Right lobe of liver (tissue), 6 donors: Measurements from ENCODE around the gene IQGAP3. TPM values are rescaled to one million over a fixed set of nuclear protein-coding genes. Genes with fewer than 3 reads are reported as not detected.

Experiments
- ATAC-seq, 4 donors: fragments of 200-7000 bp; cut with Tn5 transposase; one replicate each; pipeline ENCODE4 v1.9.1; 2020; ENCODE audit warnings: mild to moderate bottlenecking in 4 of 4, moderate library complexity in 4 of 4
- DNase-seq, 3 donors: peaks; one replicate each; pipeline ENCODE4 v3.0.0-alpha.2; 2020
- H3K27ac ChIP-seq, 3 donors: fragments of 200-600 bp; one replicate each; pipeline ENCODE4 v1.8.0; 2022
- H3K27me3 ChIP-seq, 2 donors: fragments of 200-600 bp; one replicate each; pipeline ENCODE4 v1.8.0; 2022
- H3K36me3 ChIP-seq, 4 donors: fragments of 200-600 bp; sonication (generic) in 1 of 4; one replicate each; pipeline versions ENCODE4 v1.5.1 to v1.8.0; 2017 to 2022; ENCODE audit warnings: control low read depth in 1 of 4
- H3K4me1 ChIP-seq, 4 donors: fragments of 200-600 bp; sonication (generic) in 1 of 4; one replicate each; pipeline versions ENCODE4 v1.5.1 to v1.8.0; 2017 to 2022; ENCODE audit warnings: control low read depth in 1 of 4
- H3K4me3 ChIP-seq, 3 donors: fragments of 200-600 bp; one replicate each; pipeline ENCODE4 v1.8.0; 2022
- H3K9me3 ChIP-seq, 4 donors: fragments of 200-600 bp; sonication (generic) in 1 of 4; one replicate each; pipeline versions ENCODE4 v1.5.1 to v1.8.0; 2017 to 2022; ENCODE audit warnings: control low read depth in 1 of 4
- CTCF ChIP-seq, 4 donors: fragments of 200-600 bp in 3 of 4; fragments of 450-650 bp in 1 of 4; IDR thresholded peaks; one replicate each; pipeline versions ENCODE4 v1.5.1 to v1.8.0; 2016 to 2022; ENCODE audit warnings: antibody characterized with exemption in 4 of 4, mild to moderate bottlenecking in 2 of 4
- POLR2A ChIP-seq: fragments of 450-650 bp; IDR thresholded peaks from one replicate; pipeline ENCODE4 v1.6.1; 2017; ENCODE audit warnings: antibody characterized with exemption, mild to moderate bottlenecking
- WGBS: methylation state at CpG from one replicate; pipeline ENCODE4 v1.1.6; 2018; ENCODE audit warnings: low coverage, low lambda C conversion rate; ENCODE audit not compliant: insufficient coverage; ENCODE audit errors: missing lambda C conversion rate; 5-methylcytosine and 5-hydroxymethylcytosine counted together
- intact Hi-C, 2 donors: fragments of 100-400 bp; cut with DNase I; formaldehyde crosslinking; loops; one replicate each; pipeline versions ENCODE4 v1.11.2 to v1.14.1; 2022
- total RNA-seq, 6 experiments: library from RNA; depleted of rRNA in 2 of 6; stranded (reverse); fragments of >200 nt in 2 of 6; fragmentation: NEBNext Ultra II Directional in 3 of 6; extraction: Animal tissue kit (Norgen Biotek cat#: 25700) in 3 of 6; gene quantifications; one replicate each; pipeline versions ENCODE4 v1.1.0 to v1.2.4, GENCODE V29; 2016 to 2023
- donor health status: DM: no; HTN: yes; CAD: no.
- donor health status: DM: no; HTN: no; CAD: no.
- donor health status: DM: no; HTN: no; CAD: no.
- donor health status: DM: no; HTN: yes; CAD: no.
- donor health status: DM: no; HTN: yes; CAD: no.

IQGAP3 gene
- total RNA-seq, 6 experiments from 2014 or later, result 0.07 to 2.6 (median 0.95) TPM

GRCh38 chr1:156533568-156534220, 38.7 kb downstream of the IQGAP3 start:
- DNase-seq (no peak), ATAC-seq (no peak)
- Histone ChIP-seq H3K36me3 (no peaks in the 10 kb centered on the region), H3K27ac (no peak overlapping the region), H3K9me3 (no peaks in the 10 kb centered on the region), H3K27me3 (no peaks in the 10 kb centered on the region), H3K4me3 (no peak overlapping the region), H3K4me1 (no peaks in the 10 kb centered on the region)
- intact Hi-C loops, result no loop called here
- 87% methylated on average over 3 of the region's 11 CpGs for WGBS
- no peak for TF ChIP-seq POLR2A
- no peak for TF ChIP-seq CTCF (IDR thresholded peaks at IDR 0.05)

- no peak for ATAC-seq
- 93% methylated on average over 4 of the region's 4 CpGs for WGBS
- intact Hi-C loops, result no loop called here
- no peaks in the 10 kb centered on the region for H3K9me3 ChIP-seq
- DNase-seq, result no peak
- no peaks in the 10 kb centered on the region for H3K4me1 ChIP-seq
- no peaks in the 10 kb centered on the region for H3K27me3 ChIP-seq
- H3K27ac ChIP-seq, result no peak overlapping the region
- no peak for TF ChIP-seq CTCF (IDR thresholded peaks at IDR 0.05)
- no peak for TF ChIP-seq POLR2A
- no peak overlapping the region for H3K4me3 ChIP-seq
- no peaks in the 10 kb centered on the region for H3K36me3 ChIP-seq
These were observed 40.0 kb downstream of the IQGAP3 start for GRCh38 chr1:156532374-156532773.

GRCh38 chr1:156530006-156530405, 42.4 kb downstream of the IQGAP3 start:
- WGBS, result 100% methylated on average over 4 of the region's 18 CpGs
- no peak overlapping the region for H3K4me3 ChIP-seq
- H3K9me3 ChIP-seq, result no peaks in the 10 kb centered on the region
- TF ChIP-seq CTCF (IDR thresholded peaks at IDR 0.05), result no peak
- no peak for TF ChIP-seq POLR2A
- DNase-seq (no peak), ATAC-seq (no peak)
- no peak overlapping the region for H3K27ac ChIP-seq
- intact Hi-C loops, result no loop called here
- no peaks in the 10 kb centered on the region for H3K4me1 ChIP-seq
- no peaks in the 10 kb centered on the region for H3K36me3 ChIP-seq
- H3K27me3 ChIP-seq, result no peaks in the 10 kb centered on the region

GRCh38 chr1:156528875-156529425, 43.4 kb downstream of the IQGAP3 start:
- ATAC-seq, result no peak
- Histone ChIP-seq H3K4me3 (no peak overlapping the region), H3K36me3 (no peaks in the 10 kb centered on the region), H3K27me3 (no peaks in the 10 kb centered on the region), H3K4me1 (no peaks in the 10 kb centered on the region), H3K27ac (no peak overlapping the region), H3K9me3 (no peaks in the 10 kb centered on the region)
- no peak for DNase-seq
- 89% methylated on average over 1 of the region's 8 CpGs for WGBS
- intact Hi-C loops, result no loop called here
- TF ChIP-seq CTCF (IDR thresholded peaks at IDR 0.05) (no peak), POLR2A (no peak)
